Measurements from ENCODE around the gene POGLUT3. TPM values are rescaled to one million over a fixed set of nuclear protein-coding genes. Genes with fewer than 3 reads are reported as not detected.

Gene POGLUT3
- total RNA-seq, 1 experiment from 2014 or later = 16.9 TPM

DNA sequence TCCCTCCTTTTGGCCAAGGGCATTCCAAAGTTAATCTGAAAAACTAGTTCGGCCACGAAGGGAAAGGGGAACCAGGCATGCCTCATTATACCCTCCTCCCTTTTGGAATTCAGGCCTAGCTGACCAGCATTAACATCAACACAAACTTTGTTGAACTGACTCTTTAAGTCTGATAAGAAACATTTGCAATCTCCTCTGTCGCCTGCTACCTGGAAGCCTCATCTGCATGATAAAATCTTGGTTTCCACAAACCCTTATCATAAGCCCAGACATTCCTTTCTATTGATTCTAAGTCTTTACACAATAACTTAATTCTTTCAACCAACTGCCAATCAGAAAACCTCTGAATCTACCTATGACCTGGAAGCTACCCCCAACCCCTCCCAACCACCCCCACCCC lies 11.4 kb downstream of the POGLUT3 start:
- Mint-ChIP-seq H3K27ac (ENCODE audit: unreplicated experiment) (no peak overlapping the region), H3K4me1 (ENCODE audit: low read depth, unreplicated experiment) (no peaks in the 10 kb centered on the region), H3K27me3 (ENCODE audit: unreplicated experiment) (no peaks in the 10 kb centered on the region), H3K36me3 (ENCODE audit: insufficient read depth, unreplicated experiment) (no peaks in the 10 kb centered on the region), H3K4me3 (ENCODE audit: low read depth, unreplicated experiment) (no peak overlapping the region), H3K9me3 (ENCODE audit: low read depth, unreplicated experiment) (no peaks in the 10 kb centered on the region)
- no TSS peak for BruUV-seq (replicated peaks)
- intact Hi-C loops (cut with micrococcal nuclease; ENCODE audit: unreplicated experiment) = no loop called here
- TF ChIP-seq, protein P1, sequence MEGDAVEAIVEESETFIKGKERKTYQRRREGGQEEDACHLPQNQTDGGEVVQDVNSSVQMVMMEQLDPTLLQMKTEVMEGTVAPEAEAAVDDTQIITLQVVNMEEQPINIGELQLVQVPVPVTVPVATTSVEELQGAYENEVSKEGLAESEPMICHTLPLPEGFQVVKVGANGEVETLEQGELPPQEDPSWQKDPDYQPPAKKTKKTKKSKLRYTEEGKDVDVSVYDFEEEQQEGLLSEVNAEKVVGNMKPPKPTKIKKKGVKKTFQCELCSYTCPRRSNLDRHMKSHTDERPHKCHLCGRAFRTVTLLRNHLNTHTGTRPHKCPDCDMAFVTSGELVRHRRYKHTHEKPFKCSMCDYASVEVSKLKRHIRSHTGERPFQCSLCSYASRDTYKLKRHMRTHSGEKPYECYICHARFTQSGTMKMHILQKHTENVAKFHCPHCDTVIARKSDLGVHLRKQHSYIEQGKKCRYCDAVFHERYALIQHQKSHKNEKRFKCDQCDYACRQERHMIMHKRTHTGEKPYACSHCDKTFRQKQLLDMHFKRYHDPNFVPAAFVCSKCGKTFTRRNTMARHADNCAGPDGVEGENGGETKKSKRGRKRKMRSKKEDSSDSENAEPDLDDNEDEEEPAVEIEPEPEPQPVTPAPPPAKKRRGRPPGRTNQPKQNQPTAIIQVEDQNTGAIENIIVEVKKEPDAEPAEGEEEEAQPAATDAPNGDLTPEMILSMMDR (IDR thresholded peaks at IDR 0.05; ENCODE audit: unreplicated experiment) = no peak
- CTCF ChIA-PET = interaction anchor here (0.6 kb wide), 1 partner anchor 57 kb away, joined by 3 read pairs; no protein-coding TSS in a partner anchor
- DNase-seq = no peak

DNA sequence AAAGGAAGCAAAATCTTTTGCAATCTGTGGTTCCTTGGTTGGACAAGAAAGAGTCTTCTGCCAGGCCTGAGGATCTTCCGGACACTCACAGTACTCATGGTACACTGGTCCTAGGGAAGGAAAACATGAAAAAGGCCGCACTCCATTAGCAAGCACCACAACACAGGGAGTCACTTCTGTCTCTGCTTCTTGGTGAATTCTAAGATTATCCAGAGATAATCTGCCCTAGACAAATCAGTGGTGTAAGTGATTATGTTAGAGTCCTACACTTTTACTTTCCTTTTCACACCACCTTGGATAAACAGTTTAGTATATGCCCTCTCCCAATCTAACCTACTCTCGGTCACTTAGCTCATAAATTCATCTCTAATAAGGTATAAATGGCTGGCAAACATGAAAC lies 11.9 kb downstream of the POGLUT3 start:
- no TSS peak for BruUV-seq (replicated peaks)
- no peaks in the 10 kb centered on the region for H3K36me3 Mint-ChIP-seq (ENCODE audit: insufficient read depth, unreplicated experiment)
- no peak for DNase-seq
- no peak overlapping the region for H3K27ac Mint-ChIP-seq (ENCODE audit: unreplicated experiment)
- H3K27me3 Mint-ChIP-seq (ENCODE audit: unreplicated experiment) = no peaks in the 10 kb centered on the region
- intact Hi-C loops (cut with micrococcal nuclease; ENCODE audit: unreplicated experiment) = no loop called here
- no peaks in the 10 kb centered on the region for H3K4me1 Mint-ChIP-seq (ENCODE audit: low read depth, unreplicated experiment)
- no peaks in the 10 kb centered on the region for H3K9me3 Mint-ChIP-seq (ENCODE audit: low read depth, unreplicated experiment)
- CTCF ChIA-PET = no interaction called here
- TF ChIP-seq, protein P1 (IDR thresholded peaks at IDR 0.05; ENCODE audit: unreplicated experiment) = no peak
- no peak overlapping the region for H3K4me3 Mint-ChIP-seq (ENCODE audit: low read depth, unreplicated experiment)

DNA sequence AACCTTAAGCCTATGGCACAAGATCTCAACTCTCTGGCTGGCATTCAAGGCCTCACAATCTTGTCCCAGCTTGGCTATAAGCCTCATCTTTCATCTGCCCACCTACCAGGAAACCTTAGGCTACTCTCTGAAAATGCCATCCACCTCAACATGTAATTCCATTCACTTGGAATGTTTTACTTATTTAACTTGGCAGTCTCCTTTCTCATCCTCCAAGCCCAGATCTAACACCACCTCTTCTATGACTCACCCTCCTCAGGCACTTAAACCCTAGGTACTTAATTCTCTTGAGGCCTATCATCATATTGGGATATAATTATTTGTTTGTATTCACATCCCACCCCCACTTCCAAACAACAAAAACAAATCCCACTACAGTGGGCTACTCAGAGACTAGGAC lies 15.0 kb downstream of the POGLUT3 start:
- DNase-seq = no peak
- no TSS peak for BruUV-seq (replicated peaks)
- Mint-ChIP-seq H3K4me3 (ENCODE audit: low read depth, unreplicated experiment) (no peak overlapping the region), H3K9me3 (ENCODE audit: low read depth, unreplicated experiment) (no peaks in the 10 kb centered on the region), H3K27me3 (ENCODE audit: unreplicated experiment) (no peaks in the 10 kb centered on the region), H3K36me3 (ENCODE audit: insufficient read depth, unreplicated experiment) (no peaks in the 10 kb centered on the region), H3K4me1 (ENCODE audit: low read depth, unreplicated experiment) (no peaks in the 10 kb centered on the region), H3K27ac (ENCODE audit: unreplicated experiment) (no peak overlapping the region)
- TF ChIP-seq, protein P1 (IDR thresholded peaks at IDR 0.05; ENCODE audit: unreplicated experiment) = no peak
- CTCF ChIA-PET = no interaction called here
- intact Hi-C loops (cut with micrococcal nuclease; ENCODE audit: unreplicated experiment) = no loop called here

DNA sequence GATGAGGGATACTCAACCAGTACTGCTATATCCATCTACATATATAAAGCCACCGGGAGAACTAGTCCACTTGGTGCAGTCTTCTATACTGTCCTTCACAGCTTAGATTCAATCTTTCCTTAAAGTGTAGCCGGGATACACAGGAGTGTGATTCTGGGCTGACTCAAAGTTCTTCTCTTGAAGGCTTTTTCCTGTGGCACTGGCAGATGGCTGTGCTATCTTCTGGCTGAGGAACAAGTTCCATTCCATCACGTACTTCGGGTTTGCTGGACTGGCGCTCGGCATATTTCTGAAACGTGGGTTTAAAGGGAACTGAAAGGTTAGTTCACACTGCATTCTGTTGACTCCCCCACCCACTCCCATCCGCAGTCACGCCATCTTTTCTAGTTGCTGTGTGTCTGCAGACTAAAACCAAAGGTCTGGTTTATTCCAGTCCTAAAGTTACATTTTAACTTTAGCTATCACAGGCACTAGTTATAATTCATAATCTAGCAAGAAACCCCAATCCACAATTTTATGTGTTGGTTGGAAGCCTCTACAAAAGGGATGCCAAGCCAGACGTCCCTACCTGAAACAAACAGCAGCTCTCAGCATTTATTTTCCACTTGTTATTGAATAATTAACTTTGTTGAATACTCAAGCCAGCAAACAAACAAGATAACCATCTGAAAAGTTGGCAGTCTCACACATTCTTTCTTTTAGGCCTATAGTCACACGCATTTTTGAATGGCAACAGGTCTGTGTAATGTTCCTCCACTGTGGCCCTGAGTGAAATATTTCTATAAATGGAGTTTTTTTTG lies 23.3 kb downstream of the POGLUT3 start:
- no peaks in the 10 kb centered on the region for H3K9me3 Mint-ChIP-seq (ENCODE audit: low read depth, unreplicated experiment)
- no peaks in the 10 kb centered on the region for H3K4me1 Mint-ChIP-seq (ENCODE audit: low read depth, unreplicated experiment)
- no peak overlapping the region for H3K4me3 Mint-ChIP-seq (ENCODE audit: low read depth, unreplicated experiment)
- H3K36me3 Mint-ChIP-seq (ENCODE audit: insufficient read depth, unreplicated experiment) = peaks cover 5% of the 10 kb centered on the region
- CTCF ChIA-PET = no interaction called here
- no peak overlapping the region for H3K27ac Mint-ChIP-seq (ENCODE audit: unreplicated experiment)
- TF ChIP-seq, protein P1 (IDR thresholded peaks at IDR 0.05; ENCODE audit: unreplicated experiment) = no peak
- intact Hi-C loops (cut with micrococcal nuclease; ENCODE audit: unreplicated experiment) = no loop called here
- DNase-seq = no peak
- no TSS peak for BruUV-seq (replicated peaks)
- no peaks in the 10 kb centered on the region for H3K27me3 Mint-ChIP-seq (ENCODE audit: unreplicated experiment)
